Fibroblast of pulmonary artery (primary cell): ENCODE results near the gene SKP1.

ENCODE experiments used
- DNase-seq: peaks from one replicate; pipeline ENCODE4 v3.0.0-alpha.2; 2010; ENCODE audit warnings: low read depth
- H3K4me3 ChIP-seq: replicated peaks from 2 replicates; pipeline ENCODE4 v1.5.1; 2011; ENCODE audit warnings: low read depth, mild to moderate bottlenecking, control low read depth, low read length, moderate library complexity
- TF ChIP-seq, protein P1 (sequence below): IDR thresholded peaks from 2 replicates; pipeline ENCODE4 v1.5.1; 2011; ENCODE audit warnings: mild to moderate bottlenecking, control low read depth, low read length, inconsistent platforms; ENCODE audit errors: missing control alignments

The SKP1 gene

GRCh38 chr5:134116789-134117761 lies 59.7 kb downstream of the SKP1 start:
- no peak overlapping the region for H3K4me3 ChIP-seq
- TF ChIP-seq, protein P1, sequence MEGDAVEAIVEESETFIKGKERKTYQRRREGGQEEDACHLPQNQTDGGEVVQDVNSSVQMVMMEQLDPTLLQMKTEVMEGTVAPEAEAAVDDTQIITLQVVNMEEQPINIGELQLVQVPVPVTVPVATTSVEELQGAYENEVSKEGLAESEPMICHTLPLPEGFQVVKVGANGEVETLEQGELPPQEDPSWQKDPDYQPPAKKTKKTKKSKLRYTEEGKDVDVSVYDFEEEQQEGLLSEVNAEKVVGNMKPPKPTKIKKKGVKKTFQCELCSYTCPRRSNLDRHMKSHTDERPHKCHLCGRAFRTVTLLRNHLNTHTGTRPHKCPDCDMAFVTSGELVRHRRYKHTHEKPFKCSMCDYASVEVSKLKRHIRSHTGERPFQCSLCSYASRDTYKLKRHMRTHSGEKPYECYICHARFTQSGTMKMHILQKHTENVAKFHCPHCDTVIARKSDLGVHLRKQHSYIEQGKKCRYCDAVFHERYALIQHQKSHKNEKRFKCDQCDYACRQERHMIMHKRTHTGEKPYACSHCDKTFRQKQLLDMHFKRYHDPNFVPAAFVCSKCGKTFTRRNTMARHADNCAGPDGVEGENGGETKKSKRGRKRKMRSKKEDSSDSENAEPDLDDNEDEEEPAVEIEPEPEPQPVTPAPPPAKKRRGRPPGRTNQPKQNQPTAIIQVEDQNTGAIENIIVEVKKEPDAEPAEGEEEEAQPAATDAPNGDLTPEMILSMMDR: no peak
- DNase-seq: no peak

GRCh38 chr5:134116286-134116685 lies 60.5 kb downstream of the SKP1 start:
- TF ChIP-seq, protein P1: no peak
- DNase-seq: no peak
- H3K4me3 ChIP-seq: no peak overlapping the region

GRCh38 chr5:134115806-134116175 lies 61.0 kb downstream of the SKP1 start:
- TF ChIP-seq, protein P1: no peak
- H3K4me3 ChIP-seq: no peak overlapping the region
- no peak for DNase-seq

GRCh38 chr5:134114886-134115805 lies 61.6 kb downstream of the SKP1 start:
- TF ChIP-seq, protein P1: no peak
- H3K4me3 ChIP-seq: peak overlapping the region; percentile 57

DNA sequence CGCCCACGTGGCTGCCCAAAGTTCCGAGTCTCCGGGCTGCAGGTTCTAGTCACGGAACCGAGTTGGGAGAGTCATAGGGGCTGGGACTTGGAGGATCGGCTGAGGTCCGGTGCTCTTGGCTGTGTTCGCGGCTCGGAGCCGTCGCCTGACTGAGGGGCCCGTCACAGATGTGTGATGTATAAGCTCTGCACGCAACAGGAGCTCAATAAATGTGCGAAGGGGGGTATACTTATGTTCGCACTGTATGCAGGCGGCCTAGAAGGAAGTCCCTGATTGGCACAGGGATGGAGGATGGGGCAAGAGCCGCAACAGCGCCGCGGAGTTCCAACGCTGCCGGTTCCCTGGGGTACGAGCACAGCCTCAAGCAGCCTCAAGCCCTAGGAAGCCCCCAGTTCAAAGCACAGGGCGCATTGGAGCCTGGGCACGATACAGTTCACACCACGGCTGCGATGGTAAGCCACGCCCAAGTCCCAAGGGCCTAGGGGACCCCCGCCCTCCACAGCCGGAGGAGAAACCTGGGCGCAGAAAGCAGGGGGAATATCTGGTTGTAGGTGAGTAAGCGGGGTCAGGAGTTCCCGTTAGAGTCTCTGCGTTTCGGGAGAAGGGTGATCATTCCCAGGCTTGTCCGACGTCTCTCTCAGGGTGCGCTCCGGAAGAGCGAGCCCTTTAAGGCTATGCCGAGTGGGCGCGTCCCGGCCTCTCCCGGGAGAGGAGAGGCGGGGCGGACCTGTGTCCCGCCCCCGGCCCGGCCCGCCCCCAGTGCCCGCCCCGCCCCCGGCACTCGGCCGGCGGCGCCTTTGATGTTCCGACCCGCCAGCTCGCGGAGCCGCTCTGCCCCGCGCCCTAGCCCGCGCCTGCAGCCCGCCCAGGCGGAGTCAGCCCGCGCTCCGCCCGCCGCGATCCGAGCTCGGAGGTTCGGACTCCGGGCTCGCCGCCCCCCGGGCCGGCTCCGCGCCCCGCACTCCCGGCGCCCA lies 62.6 kb downstream of the SKP1 start, which contains the start of gene TCF7:
Gene TCF7 (plus strand): TSS at position 780 of the 974 bp plus-strand sequence. CDS start 226 bp downstream, outside the sequence.
- peak; percentile 72 for DNase-seq
- TF ChIP-seq, protein P1: no peak

More at GRCh38 chr5:134114886-134115805, 61.6 kb downstream of the SKP1 start:
- no peak for DNase-seq

DNA sequence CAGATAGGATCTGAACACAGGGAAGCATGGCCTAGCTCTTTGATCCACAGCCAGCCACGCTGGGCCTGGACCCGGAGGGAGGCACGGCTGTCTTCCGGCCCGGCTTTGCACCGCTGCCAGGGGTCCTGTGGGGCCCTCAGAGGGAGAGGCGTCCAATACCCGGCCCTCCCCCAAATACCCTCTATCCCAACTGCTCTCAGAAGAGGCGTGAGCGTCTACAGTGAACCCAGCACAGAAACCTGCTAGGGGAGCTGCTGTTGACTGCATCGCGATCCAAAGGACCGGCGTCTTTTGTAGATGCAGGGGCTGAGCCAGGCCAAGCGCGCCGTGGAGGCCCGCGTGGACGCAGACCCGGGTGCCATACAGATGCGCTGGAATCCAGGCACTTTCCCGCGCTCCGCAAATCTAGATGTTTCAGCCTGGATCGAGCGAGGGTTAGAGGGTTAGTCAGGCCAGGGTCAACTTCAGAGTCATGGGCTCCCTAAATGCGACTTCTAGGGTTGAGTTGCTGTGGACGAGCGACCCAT lies 63.3 kb downstream of the SKP1 start:
- DNase-seq: no peak
- TF ChIP-seq, protein P1: no peak
- no peak overlapping the region for H3K4me3 ChIP-seq

More for the DNA sequence above, 62.6 kb downstream of the SKP1 start, which contains the start of gene TCF7:
- peak within 1 kb of the TSS; percentile 57 for H3K4me3 ChIP-seq
